SK-N-SH treated with all-trans-retinoic acid at 6 μM for 48 hours (cell line): ENCODE measurements around the gene TCEA2.

Source experiments
- CREB5 ChIP-seq: fragments of 250-450 bp; sonication (Bioruptor Pico); IDR thresholded peaks from 2 replicates; pipeline ENCODE4 v1.5.1; 2020; ENCODE audit warnings: low read depth, mild to moderate bottlenecking, moderate library complexity
- CSRNP3 ChIP-seq: fragments of 250-450 bp; sonication (Bioruptor Pico); IDR thresholded peaks from 2 replicates; pipeline ENCODE4 v1.5.1; 2021; ENCODE audit warnings: mild to moderate bottlenecking, moderate library complexity
- GLIS3 ChIP-seq: fragments of 250-450 bp; sonication (Bioruptor Pico); IDR thresholded peaks from 2 replicates; pipeline ENCODE4 v1.5.0; 2020; ENCODE audit warnings: mild to moderate bottlenecking, moderate library complexity
- PATZ1 ChIP-seq: fragments of 250-450 bp; sonication (Bioruptor Pico); IDR thresholded peaks from 2 replicates; pipeline ENCODE4 v1.8.0; 2020; ENCODE audit warnings: mild to moderate bottlenecking, moderate library complexity, borderline replicate concordance
- SNAI2 ChIP-seq: fragments of 250-450 bp; sonication (Bioruptor Pico); IDR thresholded peaks from 2 replicates; pipeline ENCODE4 v1.5.0; 2020; ENCODE audit warnings: mild to moderate bottlenecking, moderate library complexity
- TCF4 ChIP-seq: fragments of 250-450 bp; sonication (Bioruptor Pico); IDR thresholded peaks from 2 replicates; pipeline ENCODE4 v1.8.0; 2021; ENCODE audit warnings: mild to moderate bottlenecking, moderate library complexity, borderline replicate concordance
- TSHZ2 ChIP-seq: fragments of 250-450 bp; sonication (Bioruptor Pico); IDR thresholded peaks from 2 replicates; pipeline ENCODE4 v1.5.0; 2020; ENCODE audit warnings: mild to moderate bottlenecking, moderate library complexity
- ZFP3 ChIP-seq: fragments of 250-450 bp; sonication (Bioruptor Pico); IDR thresholded peaks from 2 replicates; pipeline ENCODE4 v1.5.0; 2020; ENCODE audit warnings: mild to moderate bottlenecking, moderate library complexity
- ZFP30 ChIP-seq: fragments of 450-650 bp; formaldehyde crosslinking; IDR thresholded peaks from 2 replicates; pipeline ENCODE4 v1.5.0; 2022; ENCODE audit warnings: mild to moderate bottlenecking, moderate library complexity
- ZNF70 ChIP-seq: fragments of 450-650 bp; formaldehyde crosslinking; IDR thresholded peaks from 2 replicates; pipeline ENCODE4 v1.5.0; 2020; ENCODE audit warnings: mild to moderate bottlenecking, moderate library complexity

- TF ChIP-seq ZFP3 (CRISPR knock-in tag) (no peak), ZFP30 (CRISPR knock-in tag) (no peak), TSHZ2 (CRISPR knock-in tag) (no peak), ZNF70 (no peak), PATZ1 (CRISPR knock-in tag) (no peak), SNAI2 (CRISPR knock-in tag) (no peak), GLIS3 (CRISPR knock-in tag) (no peak), CREB5 (CRISPR knock-in tag) (no peak), TCF4 (CRISPR knock-in tag) (no peak), CSRNP3 (no peak)
Observed at GRCh38 chr20:64098471-64099013, 35.5 kb downstream of the TCEA2 start.
